Keratinocyte (primary cell): ENCODE data around the gene GDPD2.

Source experiments
- EZH2 ChIP-seq: IDR thresholded peaks from one replicate; pipeline ENCODE4 v1.6.1; 2012; ENCODE audit warnings: inconsistent platforms, mild to moderate bottlenecking, low read length, moderate library complexity
- TF ChIP-seq, protein P1 (sequence below), 3 experiments: IDR thresholded peaks in 1 of 3; conservative IDR thresholded peaks in 1 of 3; optimal IDR thresholded peaks in 1 of 3; 2 replicates in 2 of 3; 3 replicates in 1 of 3; pipeline versions ENCODE3 to v1.5.1; 2011; ENCODE audit warnings: low read length in 3 of 3, mild to moderate bottlenecking in 3 of 3, moderate library complexity in 2 of 3, control low read depth in 1 of 3, inconsistent platforms in 1 of 3; ENCODE audit not compliant: insufficient read depth in 2 of 3; ENCODE audit errors: extremely low read depth in 1 of 3

- TF ChIP-seq, protein P1, sequence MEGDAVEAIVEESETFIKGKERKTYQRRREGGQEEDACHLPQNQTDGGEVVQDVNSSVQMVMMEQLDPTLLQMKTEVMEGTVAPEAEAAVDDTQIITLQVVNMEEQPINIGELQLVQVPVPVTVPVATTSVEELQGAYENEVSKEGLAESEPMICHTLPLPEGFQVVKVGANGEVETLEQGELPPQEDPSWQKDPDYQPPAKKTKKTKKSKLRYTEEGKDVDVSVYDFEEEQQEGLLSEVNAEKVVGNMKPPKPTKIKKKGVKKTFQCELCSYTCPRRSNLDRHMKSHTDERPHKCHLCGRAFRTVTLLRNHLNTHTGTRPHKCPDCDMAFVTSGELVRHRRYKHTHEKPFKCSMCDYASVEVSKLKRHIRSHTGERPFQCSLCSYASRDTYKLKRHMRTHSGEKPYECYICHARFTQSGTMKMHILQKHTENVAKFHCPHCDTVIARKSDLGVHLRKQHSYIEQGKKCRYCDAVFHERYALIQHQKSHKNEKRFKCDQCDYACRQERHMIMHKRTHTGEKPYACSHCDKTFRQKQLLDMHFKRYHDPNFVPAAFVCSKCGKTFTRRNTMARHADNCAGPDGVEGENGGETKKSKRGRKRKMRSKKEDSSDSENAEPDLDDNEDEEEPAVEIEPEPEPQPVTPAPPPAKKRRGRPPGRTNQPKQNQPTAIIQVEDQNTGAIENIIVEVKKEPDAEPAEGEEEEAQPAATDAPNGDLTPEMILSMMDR (optimal IDR thresholded peaks at IDR 0.05 in 1 of 3, IDR thresholded peaks at IDR 0.05 in 1 of 3, conservative IDR thresholded peaks at IDR 0.05 in 1 of 3; ENCODE audit: extremely low read depth in 1 of 3, insufficient read depth in 2 of 3, low read length in 3 of 3), result no peak
- no peak for TF ChIP-seq EZH2
Measured at GRCh38 chrX:70449457-70449966, 26.4 kb downstream of the GDPD2 start.
